ENCODE data around the gene EPS8.

DNA sequence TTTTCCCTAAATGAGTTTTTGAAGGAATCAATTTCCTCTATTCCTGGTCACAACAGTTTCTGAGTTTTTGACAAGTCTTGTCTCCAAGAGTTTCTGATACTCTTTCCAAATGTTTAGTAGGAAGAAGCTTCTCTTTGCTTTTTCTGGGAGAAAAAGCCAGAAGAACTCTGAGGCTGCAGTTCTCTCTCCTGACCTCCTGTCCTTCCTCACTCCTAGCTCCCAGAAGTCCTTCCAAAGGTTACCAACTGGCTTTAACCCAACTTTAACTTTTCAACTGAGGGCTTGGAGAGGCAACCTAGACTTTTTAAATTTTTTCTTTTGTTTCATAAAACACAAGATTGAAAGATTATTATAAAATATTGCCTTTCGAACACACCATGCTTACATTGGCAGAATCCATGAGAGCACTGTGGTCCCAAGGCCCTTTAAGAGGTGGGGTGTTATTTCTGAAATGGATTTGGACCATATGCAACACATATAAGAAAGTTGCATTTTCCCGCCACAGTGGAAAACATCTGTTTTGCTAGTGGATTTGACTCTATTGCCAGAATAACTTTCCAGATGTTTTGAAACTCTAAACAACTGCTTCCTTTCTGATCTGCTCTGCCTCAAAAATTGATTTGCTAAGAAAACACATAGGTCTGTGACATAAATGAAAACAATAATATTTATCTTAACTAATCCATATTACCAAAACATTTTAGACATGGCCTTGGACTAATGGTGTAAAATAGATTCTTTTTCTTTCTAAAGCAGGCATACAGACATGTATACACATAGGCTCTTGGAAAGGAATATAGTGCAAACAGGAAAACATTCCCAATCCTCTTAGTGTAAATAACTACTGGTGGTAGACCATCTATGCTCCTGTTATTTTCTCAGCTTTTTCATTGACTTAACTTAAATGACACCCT is 22.3 kb upstream of the EPS8 start:
- TF ChIP-seq, protein P1, sequence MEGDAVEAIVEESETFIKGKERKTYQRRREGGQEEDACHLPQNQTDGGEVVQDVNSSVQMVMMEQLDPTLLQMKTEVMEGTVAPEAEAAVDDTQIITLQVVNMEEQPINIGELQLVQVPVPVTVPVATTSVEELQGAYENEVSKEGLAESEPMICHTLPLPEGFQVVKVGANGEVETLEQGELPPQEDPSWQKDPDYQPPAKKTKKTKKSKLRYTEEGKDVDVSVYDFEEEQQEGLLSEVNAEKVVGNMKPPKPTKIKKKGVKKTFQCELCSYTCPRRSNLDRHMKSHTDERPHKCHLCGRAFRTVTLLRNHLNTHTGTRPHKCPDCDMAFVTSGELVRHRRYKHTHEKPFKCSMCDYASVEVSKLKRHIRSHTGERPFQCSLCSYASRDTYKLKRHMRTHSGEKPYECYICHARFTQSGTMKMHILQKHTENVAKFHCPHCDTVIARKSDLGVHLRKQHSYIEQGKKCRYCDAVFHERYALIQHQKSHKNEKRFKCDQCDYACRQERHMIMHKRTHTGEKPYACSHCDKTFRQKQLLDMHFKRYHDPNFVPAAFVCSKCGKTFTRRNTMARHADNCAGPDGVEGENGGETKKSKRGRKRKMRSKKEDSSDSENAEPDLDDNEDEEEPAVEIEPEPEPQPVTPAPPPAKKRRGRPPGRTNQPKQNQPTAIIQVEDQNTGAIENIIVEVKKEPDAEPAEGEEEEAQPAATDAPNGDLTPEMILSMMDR (IDR thresholded peaks at IDR 0.05) = no peak
- TF ChIP-seq ZFX (IDR thresholded peaks at IDR 0.05; ENCODE audit: borderline replicate concordance) = no peak

Data from 22Rv1 (cell line).